Nephron progenitor cell (in vitro differentiated cells): ENCODE measurements around the gene SLC16A4.

Experiments used
- DNase-seq: peaks from one replicate; pipeline ENCODE4 v3.0.0; 2021
- H3K27ac Mint-ChIP-seq: 2 replicates; pipeline ENCODE4 v1.8.0; 2021; ENCODE audit warnings: mild to moderate bottlenecking, moderate library complexity, mixed read lengths
- H3K27me3 Mint-ChIP-seq: 2 replicates; pipeline ENCODE4 v1.8.0; 2021; ENCODE audit warnings: mild to moderate bottlenecking, low read depth, mixed read lengths; ENCODE audit not compliant: poor library complexity
- H3K36me3 Mint-ChIP-seq: 2 replicates; pipeline ENCODE4 v1.8.0; 2021; ENCODE audit warnings: low read depth, mixed read lengths
- H3K4me1 Mint-ChIP-seq: 2 replicates; pipeline ENCODE4 v1.8.0; 2021; ENCODE audit warnings: mixed read lengths
- H3K4me3 Mint-ChIP-seq: 2 replicates; pipeline ENCODE4 v1.8.0; 2021; ENCODE audit warnings: mild to moderate bottlenecking, moderate library complexity, mixed read lengths
- H3K9me3 Mint-ChIP-seq: 2 replicates; pipeline ENCODE4 v1.8.0; 2021; ENCODE audit warnings: mild to moderate bottlenecking, moderate library complexity, mixed read lengths
- TF ChIP-seq, protein P1 (sequence below): fragments of 200-600 bp; sonication (generic); IDR thresholded peaks from 2 replicates; pipeline ENCODE4 v1.5.0; 2021; ENCODE audit warnings: antibody characterized with exemption

SLC16A4 gene

DNA sequence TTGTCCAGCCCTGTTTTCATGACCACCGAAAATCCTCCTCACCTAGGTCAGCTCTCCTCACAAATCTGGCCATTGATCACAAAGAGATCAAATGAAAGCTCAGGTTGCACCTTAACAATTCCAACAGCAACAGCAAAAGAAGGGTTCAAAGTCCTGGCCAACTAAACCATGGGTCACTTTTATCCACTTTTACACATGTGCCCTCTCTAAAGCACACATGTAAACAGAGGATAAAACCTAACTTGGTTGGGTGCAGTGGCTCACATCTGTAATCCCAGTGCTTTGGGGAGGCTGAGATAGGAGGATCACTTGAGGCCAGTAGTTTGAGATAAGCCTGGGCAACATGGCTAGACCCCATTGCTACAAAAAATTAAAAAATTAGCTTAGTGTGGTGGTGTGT is 55.6 kb downstream of the SLC16A4 start:
- Mint-ChIP-seq H3K9me3 (peaks cover 6% of the 10 kb centered on the region), H3K36me3 (peaks cover 4% of the 10 kb centered on the region), H3K4me3 (no peak overlapping the region), H3K27me3 (no peaks in the 10 kb centered on the region), H3K27ac (no peak overlapping the region), H3K4me1 (peaks cover 25% of the 10 kb centered on the region)
- DNase-seq, result no peak
- TF ChIP-seq, protein P1, sequence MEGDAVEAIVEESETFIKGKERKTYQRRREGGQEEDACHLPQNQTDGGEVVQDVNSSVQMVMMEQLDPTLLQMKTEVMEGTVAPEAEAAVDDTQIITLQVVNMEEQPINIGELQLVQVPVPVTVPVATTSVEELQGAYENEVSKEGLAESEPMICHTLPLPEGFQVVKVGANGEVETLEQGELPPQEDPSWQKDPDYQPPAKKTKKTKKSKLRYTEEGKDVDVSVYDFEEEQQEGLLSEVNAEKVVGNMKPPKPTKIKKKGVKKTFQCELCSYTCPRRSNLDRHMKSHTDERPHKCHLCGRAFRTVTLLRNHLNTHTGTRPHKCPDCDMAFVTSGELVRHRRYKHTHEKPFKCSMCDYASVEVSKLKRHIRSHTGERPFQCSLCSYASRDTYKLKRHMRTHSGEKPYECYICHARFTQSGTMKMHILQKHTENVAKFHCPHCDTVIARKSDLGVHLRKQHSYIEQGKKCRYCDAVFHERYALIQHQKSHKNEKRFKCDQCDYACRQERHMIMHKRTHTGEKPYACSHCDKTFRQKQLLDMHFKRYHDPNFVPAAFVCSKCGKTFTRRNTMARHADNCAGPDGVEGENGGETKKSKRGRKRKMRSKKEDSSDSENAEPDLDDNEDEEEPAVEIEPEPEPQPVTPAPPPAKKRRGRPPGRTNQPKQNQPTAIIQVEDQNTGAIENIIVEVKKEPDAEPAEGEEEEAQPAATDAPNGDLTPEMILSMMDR, result no peak

DNA sequence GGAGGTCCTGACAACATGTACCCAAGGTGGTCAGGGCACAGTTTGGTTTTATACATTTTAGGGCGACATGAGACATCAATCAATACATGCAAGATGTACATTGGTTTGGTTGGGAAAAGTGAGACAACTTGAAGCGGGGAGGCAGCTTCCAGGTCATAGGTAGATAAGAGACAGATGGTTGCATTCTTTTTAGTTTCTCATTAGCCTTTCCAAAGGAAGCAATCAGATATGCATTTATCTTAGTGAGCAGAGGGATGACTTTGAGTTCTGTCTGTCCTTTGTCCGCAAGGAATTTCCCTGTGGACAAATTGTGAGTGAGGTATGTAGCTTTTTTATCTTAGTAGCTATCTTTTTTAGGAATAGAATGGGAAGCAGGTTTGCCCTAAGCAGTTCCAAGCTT is 62.1 kb downstream of the SLC16A4 start:
- Mint-ChIP-seq H3K27ac (peak overlapping the region; percentile 64), H3K9me3 (no peaks in the 10 kb centered on the region)
- TF ChIP-seq, protein P1, result no peak

DNA sequence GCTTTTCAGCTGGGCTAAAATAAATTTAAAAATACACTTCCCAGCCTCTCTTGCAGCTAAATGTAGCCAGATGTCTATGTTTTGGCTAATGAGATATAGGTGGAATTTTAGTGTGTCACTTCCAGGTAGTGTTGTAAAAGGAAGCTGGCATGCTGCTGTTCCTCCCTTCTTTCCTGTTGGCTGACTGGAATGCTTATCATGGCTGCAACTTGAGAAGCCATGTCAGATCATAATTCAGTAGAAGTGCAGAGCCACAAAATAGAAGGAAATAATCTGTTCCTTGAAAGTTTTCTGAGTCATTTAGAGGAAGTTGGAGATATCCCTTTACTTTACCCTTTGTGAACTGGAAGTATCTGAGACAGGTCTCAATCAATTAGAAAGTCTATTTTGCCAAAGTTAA is 62.6 kb downstream of the SLC16A4 start:
- TF ChIP-seq, protein P1, result no peak
- no peak for DNase-seq
- H3K4me1 Mint-ChIP-seq, result peaks cover 7% of the 10 kb centered on the region
- H3K36me3 Mint-ChIP-seq, result no peaks in the 10 kb centered on the region
- no peaks in the 10 kb centered on the region for H3K9me3 Mint-ChIP-seq
- peak overlapping the region; percentile 64 for H3K27ac Mint-ChIP-seq
- H3K4me3 Mint-ChIP-seq, result no peak overlapping the region
- H3K27me3 Mint-ChIP-seq, result peaks cover 3% of the 10 kb centered on the region

More for the DNA sequence above, 62.1 kb downstream of the SLC16A4 start:
- Mint-ChIP-seq H3K4me3 (no peak overlapping the region), H3K36me3 (no peaks in the 10 kb centered on the region), H3K27me3 (peaks cover 2% of the 10 kb centered on the region), H3K4me1 (peaks cover 7% of the 10 kb centered on the region)
- DNase-seq, result no peak

DNA sequence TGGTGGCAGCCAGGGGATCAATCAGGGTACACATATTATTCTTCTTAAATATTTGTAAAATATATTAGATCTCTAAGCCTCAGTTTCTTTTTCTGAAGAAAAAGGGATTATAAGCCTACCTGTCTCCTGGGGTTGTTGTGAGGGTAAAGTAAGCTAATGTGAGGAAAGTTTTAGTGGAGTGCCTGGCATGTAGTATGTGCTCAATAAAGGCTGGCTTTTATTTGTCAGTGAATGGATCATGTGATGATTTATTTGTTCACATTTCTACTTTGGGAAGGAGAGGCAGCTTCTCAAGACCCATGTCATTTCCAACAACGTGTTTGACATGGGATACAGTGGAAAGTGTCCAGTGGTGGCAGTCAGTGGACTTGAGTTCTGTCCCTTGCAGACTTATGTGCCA is 64.0 kb downstream of the SLC16A4 start:
- Mint-ChIP-seq H3K27ac (no peak overlapping the region), H3K9me3 (no peaks in the 10 kb centered on the region), H3K4me3 (no peak overlapping the region), H3K36me3 (no peaks in the 10 kb centered on the region), H3K27me3 (peaks cover 9% of the 10 kb centered on the region), H3K4me1 (peaks cover 7% of the 10 kb centered on the region)
- TF ChIP-seq, protein P1, result no peak
- DNase-seq, result no peak

DNA sequence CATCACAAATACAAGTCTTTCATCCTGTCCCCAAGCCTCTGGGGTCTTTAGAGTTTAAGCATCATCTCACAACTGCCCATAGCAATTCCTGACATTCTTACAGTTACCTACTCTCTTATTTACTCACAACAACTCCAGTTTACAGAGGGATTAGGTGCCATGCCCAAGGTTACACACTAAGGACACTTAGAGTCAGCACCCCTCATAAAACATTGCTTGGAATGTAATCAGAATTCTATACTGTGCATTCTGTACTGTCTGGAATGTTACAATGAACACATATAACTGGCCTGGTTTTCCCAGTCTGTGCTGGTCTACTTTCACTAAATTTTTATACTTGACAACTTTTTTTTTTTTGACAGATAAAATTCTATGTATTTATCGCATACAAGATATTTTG is 66.2 kb downstream of the SLC16A4 start:
- H3K9me3 Mint-ChIP-seq, result no peaks in the 10 kb centered on the region
- H3K27me3 Mint-ChIP-seq, result peaks cover 18% of the 10 kb centered on the region
- no peak for DNase-seq
- H3K36me3 Mint-ChIP-seq, result no peaks in the 10 kb centered on the region
- peaks cover 7% of the 10 kb centered on the region for H3K4me1 Mint-ChIP-seq
- TF ChIP-seq, protein P1, result no peak
- no peak overlapping the region for H3K27ac Mint-ChIP-seq
- H3K4me3 Mint-ChIP-seq, result no peak overlapping the region

DNA sequence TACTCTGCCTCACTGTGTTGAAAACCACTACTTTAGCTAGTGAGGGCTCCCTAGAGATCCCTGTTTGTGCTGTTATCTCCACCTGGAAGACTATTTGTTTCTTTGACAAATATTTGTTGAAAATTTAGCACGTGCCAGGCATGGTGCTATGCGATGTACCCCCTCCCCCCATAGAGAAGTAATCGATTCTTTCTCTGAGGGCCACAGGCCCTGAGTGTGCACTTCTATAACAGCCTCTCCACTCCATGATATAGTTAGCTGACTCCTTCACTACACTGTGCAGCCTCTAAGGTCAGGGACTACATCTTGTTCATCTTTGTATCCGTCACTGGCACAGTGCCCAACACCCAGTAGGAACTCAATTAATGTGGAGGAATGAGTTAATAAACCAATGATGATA is 69.0 kb downstream of the SLC16A4 start:
- Mint-ChIP-seq H3K27ac (no peak overlapping the region), H3K27me3 (peaks cover 31% of the 10 kb centered on the region), H3K9me3 (no peaks in the 10 kb centered on the region), H3K36me3 (no peaks in the 10 kb centered on the region), H3K4me3 (no peak overlapping the region), H3K4me1 (no peaks in the 10 kb centered on the region)
- TF ChIP-seq, protein P1, result no peak
- no peak for DNase-seq
